Hepatocyte (in vitro differentiated cells): Measurements from ENCODE around the gene NLRP5. TPM values are rescaled to one million over a fixed set of nuclear protein-coding genes. Genes with fewer than 3 reads are reported as not detected.

Experiments used
- DNase-seq: peaks from one replicate; pipeline ENCODE4 v3.0.0-alpha.2; 2016; ENCODE audit warnings: low spot score
- H2AFZ ChIP-seq: fragments of 200-600 bp; sonication (generic); 2 replicates; pipeline ENCODE4 v1.6.0; 2016; ENCODE audit warnings: antibody characterized with exemption, mild to moderate bottlenecking
- H3K27ac ChIP-seq: fragments of 200-600 bp; sonication (generic); 2 replicates; pipeline ENCODE4 v1.5.1; 2016; ENCODE audit warnings: mild to moderate bottlenecking
- H3K27me3 ChIP-seq: fragments of 200-600 bp; sonication (generic); 2 replicates; pipeline ENCODE4 v1.6.1; 2016
- H3K36me3 ChIP-seq: fragments of 200-600 bp; sonication (generic); replicated peaks from 2 replicates; pipeline ENCODE4 v1.5.1; 2016; ENCODE audit warnings: low read depth; ENCODE audit not compliant: insufficient read depth
- H3K4me1 ChIP-seq: fragments of 200-600 bp; sonication (generic); 2 replicates; pipeline ENCODE4 v1.5.1; 2016; ENCODE audit warnings: mild to moderate bottlenecking, moderate library complexity; ENCODE audit not compliant: insufficient read depth
- H3K4me2 ChIP-seq: fragments of 200-600 bp; sonication (generic); 2 replicates; pipeline ENCODE4 v1.6.0; 2016
- H3K4me3 ChIP-seq: fragments of 200-600 bp; sonication (generic); 2 replicates; pipeline ENCODE4 v1.5.1; 2016; ENCODE audit warnings: mild to moderate bottlenecking
- H3K79me2 ChIP-seq: fragments of 200-600 bp; sonication (generic); 2 replicates; pipeline ENCODE4 v1.6.0; 2017; ENCODE audit warnings: mild to moderate bottlenecking
- H3K9me2 ChIP-seq: fragments of 200-600 bp; sonication (generic); replicated peaks from 2 replicates; pipeline ENCODE4 v1.6.0; 2017; ENCODE audit warnings: mild to moderate bottlenecking; ENCODE audit not compliant: insufficient read depth
- H3K9me3 ChIP-seq: fragments of 200-600 bp; sonication (generic); 2 replicates; pipeline ENCODE4 v1.5.1; 2016; ENCODE audit warnings: low read depth, mild to moderate bottlenecking
- H4K20me1 ChIP-seq: fragments of 200-600 bp; sonication (generic); 2 replicates; pipeline ENCODE4 v1.6.0; 2016; ENCODE audit warnings: mild to moderate bottlenecking; ENCODE audit not compliant: insufficient read depth, poor library complexity, severe bottlenecking
- CTCF ChIP-seq: fragments of 200-600 bp; sonication (generic); IDR thresholded peaks from 2 replicates; pipeline ENCODE4 v1.5.1; 2016; ENCODE audit warnings: antibody characterized with exemption, mild to moderate bottlenecking; ENCODE audit not compliant: poor library complexity
- EZH2 ChIP-seq: fragments of 200-600 bp; sonication (generic); IDR thresholded peaks from 2 replicates; pipeline ENCODE4 v1.6.1; 2016; ENCODE audit warnings: antibody characterized with exemption, mild to moderate bottlenecking, borderline replicate concordance
- EZH2phosphoT487 ChIP-seq: fragments of 200-600 bp; sonication (generic); IDR thresholded peaks from one replicate; pipeline ENCODE4 v1.6.1; 2018; ENCODE audit warnings: antibody characterized with exemption, mild to moderate bottlenecking, low read depth, moderate library complexity; ENCODE audit not compliant: unreplicated experiment, severe bottlenecking
- WGBS: methylation state at CpG from one replicate; pipeline ENCODE4 v1.1.6; 2016; ENCODE audit warnings: low lambda C conversion rate; ENCODE audit errors: missing lambda C conversion rate; 5-methylcytosine and 5-hydroxymethylcytosine counted together
- polyA plus RNA-seq: library from polyadenylated mRNA; unstranded; fragments of >200 nt; fragmentation: Nextera tagmentation; extraction: Ambion mirVana; gene quantifications from 2 replicates; pipeline ENCODE4 v1.2.1, GENCODE V29; 2016
- total RNA-seq: library from RNA; depleted of rRNA; stranded (reverse); fragments of >200 nt; gene quantifications from 2 replicates; pipeline ENCODE4 v1.2.3, GENCODE V29; 2014

The NLRP5 gene
- total and polyA plus RNA-seq, 2 experiments from 2014 or later, result not detected

- TF ChIP-seq EZH2, result no peak
- TF ChIP-seq CTCF, result no peak
- no peak for TF ChIP-seq EZH2phosphoT487
- no peaks in the 10 kb centered on the region for H4K20me1 ChIP-seq
- no peaks in the 10 kb centered on the region for H3K36me3 ChIP-seq
- no peaks in the 10 kb centered on the region for H3K79me2 ChIP-seq
- H3K4me1 ChIP-seq, result no peaks in the 10 kb centered on the region
- no peaks in the 10 kb centered on the region for H3K9me2 ChIP-seq
- no peak overlapping the region for H3K4me2 ChIP-seq
- DNase-seq, result no peak
- 92% methylated on average over 7 of the region's 7 CpGs for WGBS
- no peak overlapping the region for H3K4me3 ChIP-seq
- no peak overlapping the region for H2AFZ ChIP-seq
- no peaks in the 10 kb centered on the region for H3K9me3 ChIP-seq
- no peaks in the 10 kb centered on the region for H3K27me3 ChIP-seq
- H3K27ac ChIP-seq, result no peak overlapping the region
These were observed 30.1 kb upstream of the NLRP5 start for GRCh38 chr19:55956431-55956830.

DNA sequence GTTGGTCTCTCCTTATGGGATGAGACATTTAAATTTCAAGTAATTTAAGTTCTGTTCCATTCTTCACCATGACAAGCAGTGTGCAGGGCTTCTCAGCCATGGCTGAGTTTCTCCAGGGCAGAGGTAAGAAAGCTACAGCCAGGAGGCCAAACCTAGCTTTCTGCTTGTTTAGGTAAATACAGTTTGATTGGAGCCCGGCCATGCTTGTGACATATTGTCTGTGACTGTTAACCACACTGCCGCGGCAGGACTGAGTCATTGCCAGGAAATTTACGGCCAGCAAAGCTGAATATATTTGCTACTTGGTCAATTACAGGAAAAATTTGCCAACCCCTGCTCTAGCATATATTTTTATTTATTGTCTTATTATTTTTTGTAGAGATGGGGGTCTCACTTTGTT is 28.2 kb upstream of the NLRP5 start:
- no peaks in the 10 kb centered on the region for H3K36me3 ChIP-seq
- 60% methylated on average over 4 of the region's 4 CpGs for WGBS
- no peaks in the 10 kb centered on the region for H3K79me2 ChIP-seq
- no peaks in the 10 kb centered on the region for H3K9me2 ChIP-seq
- no peak for DNase-seq
- H3K27me3 ChIP-seq, result no peaks in the 10 kb centered on the region
- no peak overlapping the region for H2AFZ ChIP-seq
- TF ChIP-seq EZH2 (no peak), EZH2phosphoT487 (no peak), CTCF (no peak)
- H3K27ac ChIP-seq, result no peak overlapping the region
- H3K4me3 ChIP-seq, result no peak overlapping the region
- H3K4me1 ChIP-seq, result no peaks in the 10 kb centered on the region
- H3K9me3 ChIP-seq, result no peaks in the 10 kb centered on the region
- no peak overlapping the region for H3K4me2 ChIP-seq
- H4K20me1 ChIP-seq, result no peaks in the 10 kb centered on the region

DNA sequence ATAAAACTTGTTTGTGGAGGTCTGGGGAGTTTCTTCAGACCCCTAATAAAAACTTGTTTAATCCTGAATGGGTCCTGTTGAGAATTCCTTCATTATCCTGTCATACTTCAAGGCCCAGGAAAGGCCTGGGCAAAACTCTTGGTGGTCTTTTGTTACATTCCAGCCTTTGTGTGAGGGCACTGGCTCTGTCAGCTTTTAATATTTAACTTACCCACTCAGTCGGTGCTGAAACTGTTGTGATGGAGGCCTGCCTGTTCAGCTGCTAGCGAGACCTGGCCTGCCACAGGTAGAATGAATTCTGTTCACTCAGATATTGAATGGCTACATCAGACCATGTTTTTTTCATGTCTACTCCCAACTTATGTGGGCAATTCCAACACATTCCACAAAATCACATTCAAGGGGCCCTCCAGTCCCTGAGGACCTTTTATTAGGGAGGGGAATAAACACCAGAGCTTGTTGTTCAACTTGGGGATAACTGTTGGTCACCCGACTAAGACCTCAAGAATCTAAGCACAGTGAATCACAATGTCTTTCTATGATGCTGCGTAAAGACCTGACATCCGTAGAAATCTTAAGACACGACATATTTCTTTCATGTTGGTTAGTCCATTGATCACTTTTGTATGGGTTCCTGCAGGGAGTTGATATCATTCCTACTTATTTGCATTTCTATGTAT is 26.4 kb upstream of the NLRP5 start:
- no peak overlapping the region for H3K4me3 ChIP-seq
- H2AFZ ChIP-seq, result no peak overlapping the region
- no peaks in the 10 kb centered on the region for H3K9me2 ChIP-seq
- no peak overlapping the region for H3K4me2 ChIP-seq
- TF ChIP-seq EZH2phosphoT487, result no peak
- TF ChIP-seq CTCF, result no peak
- no peaks in the 10 kb centered on the region for H3K27me3 ChIP-seq
- WGBS, result 75% methylated on average over 6 of the region's 6 CpGs
- H4K20me1 ChIP-seq, result no peaks in the 10 kb centered on the region
- H3K27ac ChIP-seq, result no peak overlapping the region
- DNase-seq, result no peak
- H3K4me1 ChIP-seq, result no peaks in the 10 kb centered on the region
- H3K9me3 ChIP-seq, result no peaks in the 10 kb centered on the region
- H3K36me3 ChIP-seq, result no peaks in the 10 kb centered on the region
- no peaks in the 10 kb centered on the region for H3K79me2 ChIP-seq

DNA sequence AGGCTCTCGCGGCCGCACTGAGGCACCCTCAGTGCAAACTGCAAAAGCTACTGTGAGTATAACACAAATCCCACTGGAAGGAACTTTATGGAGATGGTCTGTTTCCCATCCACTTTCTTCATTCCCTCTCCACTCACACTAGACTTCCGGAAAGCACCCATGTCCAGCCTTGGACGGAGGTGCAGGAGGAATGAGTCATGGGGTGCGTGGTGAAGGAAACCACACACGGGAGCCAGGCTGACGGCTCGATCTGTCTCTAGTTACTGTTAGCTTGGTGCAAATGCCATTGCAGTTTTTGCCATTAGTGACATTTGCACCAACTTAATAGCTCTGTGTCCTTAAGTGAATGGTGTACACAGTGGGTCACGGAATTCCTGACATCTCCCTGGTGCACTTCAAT is 24.4 kb upstream of the NLRP5 start:
- Histone ChIP-seq H3K27ac (no peak overlapping the region), H3K4me2 (no peak overlapping the region), H3K4me3 (no peak overlapping the region), H3K79me2 (no peaks in the 10 kb centered on the region), H4K20me1 (no peaks in the 10 kb centered on the region), H3K36me3 (no peaks in the 10 kb centered on the region), H3K9me2 (no peaks in the 10 kb centered on the region), H3K9me3 (no peaks in the 10 kb centered on the region), H3K4me1 (no peaks in the 10 kb centered on the region), H2AFZ (no peak overlapping the region), H3K27me3 (no peaks in the 10 kb centered on the region)
- WGBS, result 91% methylated on average over 10 of the region's 10 CpGs
- TF ChIP-seq EZH2phosphoT487, result no peak
- no peak for TF ChIP-seq EZH2
- no peak for TF ChIP-seq CTCF
- DNase-seq, result no peak
